BJ (cell line): ENCODE measurements around the gene PACRG. TPM values are rescaled to one million over a fixed set of nuclear protein-coding genes. Genes with fewer than 3 reads are reported as not detected.

Source experiments
- CTCF ChIA-PET: fragments of 350-600 bp; formaldehyde crosslinking; extraction: SDS; loops from one replicate; lab custom pipeline; 2021; ENCODE audit warnings: antibody characterized with exemption, inconsistent platforms; lab: Yijun Ruan, JAX
- POLR2A ChIA-PET: fragments of 300-600 bp; sonication (Branson Sonifier 250); formaldehyde crosslinking; extraction: SDS; loops from one replicate; lab custom pipeline; 2021; ENCODE audit warnings: antibody characterized with exemption; lab: Charles Lee
- DNase-seq: peaks from one replicate; pipeline ENCODE4 v3.0.0-alpha.2; 2011; ENCODE audit warnings: low read depth
- H3K27me3 ChIP-seq: 2 replicates; pipeline ENCODE4 v1.6.0; 2011; ENCODE audit warnings: low read length; ENCODE audit not compliant: control insufficient read depth, insufficient read depth
- H3K36me3 ChIP-seq: 2 replicates; pipeline ENCODE4 v1.5.1; 2011; ENCODE audit warnings: low read length; ENCODE audit not compliant: control insufficient read depth, insufficient read depth
- H3K4me3 ChIP-seq: 2 replicates; pipeline ENCODE4 v1.5.1; 2011; ENCODE audit warnings: low read depth, mild to moderate bottlenecking, control low read depth, low read length
- CTCF ChIP-seq: IDR thresholded peaks from 2 replicates; pipeline ENCODE4 v1.5.1; 2011; ENCODE audit warnings: low read depth, mild to moderate bottlenecking, control low read depth, inconsistent platforms, low read length, moderate library complexity; ENCODE audit not compliant: insufficient read depth
- polyA plus RNA-seq: library from polyadenylated mRNA; depleted of rRNA; stranded (reverse); fragments of >200 nt; gene quantifications from 2 replicates; pipeline ENCODE4 v1.2.3, GENCODE V29; 2011

The PACRG gene
- polyA plus RNA-seq, 1 experiment = 0.20 TPM

GRCh38 chr6:163100259-163100658 lies 372.5 kb downstream of the PACRG start:
- no peak for DNase-seq

GRCh38 chr6:163113358-163113962 lies 385.7 kb downstream of the PACRG start:
- Histone ChIP-seq H3K4me3 (no peak overlapping the region), H3K36me3 (no peaks in the 10 kb centered on the region), H3K27me3 (no peaks in the 10 kb centered on the region)
- DNase-seq = no peak
- ChIA-PET CTCF (interaction anchor here (0.9 kb wide), 1 partner anchor 55 kb away, joined by 3 read pairs; no protein-coding TSS in a partner anchor), POLR2A (no interaction called here)
- no peak for TF ChIP-seq CTCF

More at GRCh38 chr6:163100259-163100658, 372.5 kb downstream of the PACRG start:
- Histone ChIP-seq H3K4me3 (no peak overlapping the region), H3K36me3 (no peaks in the 10 kb centered on the region), H3K27me3 (no peaks in the 10 kb centered on the region)
- ChIA-PET CTCF (no interaction called here), POLR2A (no interaction called here)
- no peak for TF ChIP-seq CTCF

GRCh38 chr6:163118941-163119340 lies 391.2 kb downstream of the PACRG start:
- no peak overlapping the region for H3K4me3 ChIP-seq
- H3K27me3 ChIP-seq = no peaks in the 10 kb centered on the region
- ChIA-PET CTCF (no interaction called here), POLR2A (no interaction called here)
- no peak for DNase-seq
- no peaks in the 10 kb centered on the region for H3K36me3 ChIP-seq
- TF ChIP-seq CTCF = no peak

- ChIA-PET CTCF (interaction anchor here (0.6 to 0.7 kb wide), 3 partner anchors 9 to 220 kb away, joined by 3 to 6 read pairs (median 3); no protein-coding TSS in a partner anchor), POLR2A (no interaction called here)
- no peak for TF ChIP-seq CTCF
These were observed 392.4 kb downstream of the PACRG start for GRCh38 chr6:163120223-163120622.

GRCh38 chr6:163121270-163121669 lies 393.5 kb downstream of the PACRG start:
- ChIA-PET POLR2A (interaction anchor here (0.6 kb wide), 1 partner anchor 170 kb away, joined by 4 read pairs; no protein-coding TSS in a partner anchor), CTCF (no interaction called here)
- no peak overlapping the region for H3K4me3 ChIP-seq

More at GRCh38 chr6:163120223-163120622, 392.4 kb downstream of the PACRG start:
- DNase-seq = no peak
- no peaks in the 10 kb centered on the region for H3K27me3 ChIP-seq
- H3K4me3 ChIP-seq = no peak overlapping the region
- H3K36me3 ChIP-seq = no peaks in the 10 kb centered on the region

More at GRCh38 chr6:163121270-163121669, 393.5 kb downstream of the PACRG start:
- TF ChIP-seq CTCF = no peak
- no peak for DNase-seq
- no peaks in the 10 kb centered on the region for H3K27me3 ChIP-seq
- H3K36me3 ChIP-seq = no peaks in the 10 kb centered on the region
